ENCODE data around the gene SVEP1. TPM values are rescaled to one million over a fixed set of nuclear protein-coding genes. Genes with fewer than 3 reads are reported as not detected.
"Not testable (repeated sequence)": the region's sequence is repeated elsewhere in the genome, so short reads cannot be mapped to it uniquely, and the experiment has no call there.

SVEP1 gene
- polyA plus RNA-seq, 1 donor = 20.6 TPM

- no peak for DNase-seq
Observed at GRCh38 chr9:110443866-110444220, 135.7 kb downstream of the SVEP1 start.

GRCh38 chr9:110443146-110443865 lies 136.2 kb downstream of the SVEP1 start:
- no peak for DNase-seq

GRCh38 chr9:110440796-110441195 lies 138.7 kb downstream of the SVEP1 start:
- DNase-seq = no peak

DNA sequence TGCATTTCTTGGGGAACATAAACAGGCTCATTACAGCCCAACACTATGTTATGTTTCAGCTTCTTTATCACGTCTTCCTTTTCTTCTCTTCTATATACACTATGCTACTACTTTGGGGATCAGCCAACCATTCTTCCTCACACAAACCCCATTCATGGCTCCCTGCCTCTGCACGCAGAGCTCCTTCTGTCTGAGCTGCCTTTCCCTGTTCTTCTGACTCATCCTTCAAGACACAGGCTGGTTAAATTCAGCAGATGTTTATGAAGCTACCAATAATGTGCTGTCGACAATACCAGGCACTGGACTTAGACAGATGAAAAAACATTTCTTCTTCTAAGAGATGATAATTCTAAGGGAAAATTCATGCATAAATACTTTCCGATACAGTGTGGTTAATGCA lies 139.4 kb downstream of the SVEP1 start:
- DNase-seq = no peak

GRCh38 chr9:110432253-110432652 lies 147.3 kb downstream of the SVEP1 start:
- no peak for DNase-seq

GRCh38 chr9:110429453-110429852 lies 150.1 kb downstream of the SVEP1 start:
- DNase-seq = no peak

- peak; percentile 22 for DNase-seq
Observed at GRCh38 chr9:110427497-110428104, 151.9 kb downstream of the SVEP1 start.

GRCh38 chr9:110426052-110426709 lies 153.4 kb downstream of the SVEP1 start:
- DNase-seq = no peak

DNA sequence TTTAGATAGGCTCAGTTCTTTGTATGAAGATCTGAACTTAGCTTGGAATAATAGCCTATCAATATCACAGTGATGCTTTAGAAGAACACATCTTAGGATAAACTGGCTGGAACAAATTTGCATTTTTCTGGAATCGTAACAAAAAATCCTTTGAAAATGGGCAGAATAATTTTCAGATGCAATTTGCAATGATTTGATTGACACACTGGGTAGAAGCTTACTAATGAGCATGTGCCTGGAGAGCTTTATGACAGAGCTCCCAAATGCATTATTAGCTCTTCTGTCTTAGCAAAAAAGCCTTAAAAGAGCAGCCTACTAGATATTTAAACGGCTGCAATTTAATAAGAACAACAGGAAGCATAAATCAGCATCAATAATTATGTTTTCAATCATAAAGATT lies 165.1 kb downstream of the SVEP1 start:
- no peak for DNase-seq

DNA sequence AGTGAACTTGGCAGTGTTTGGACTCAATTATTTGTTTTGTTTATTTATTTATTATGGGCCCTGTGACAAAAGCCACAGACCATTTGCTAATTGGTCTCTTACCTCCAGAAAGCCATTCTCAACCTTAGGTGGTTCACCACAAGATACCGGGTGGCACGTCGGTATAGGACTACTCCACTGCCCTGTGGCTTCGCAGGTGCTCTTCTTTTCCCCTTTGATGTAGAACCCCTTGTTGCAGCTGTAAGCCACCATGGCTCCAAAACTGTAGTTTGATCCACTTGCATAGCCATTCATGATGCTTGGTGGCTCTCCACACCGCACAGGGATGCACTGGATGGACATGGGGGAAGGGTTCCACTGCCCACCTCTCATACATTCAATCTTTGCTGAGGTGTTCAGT lies 168.6 kb downstream of the SVEP1 start:
- no peak for DNase-seq

DNA sequence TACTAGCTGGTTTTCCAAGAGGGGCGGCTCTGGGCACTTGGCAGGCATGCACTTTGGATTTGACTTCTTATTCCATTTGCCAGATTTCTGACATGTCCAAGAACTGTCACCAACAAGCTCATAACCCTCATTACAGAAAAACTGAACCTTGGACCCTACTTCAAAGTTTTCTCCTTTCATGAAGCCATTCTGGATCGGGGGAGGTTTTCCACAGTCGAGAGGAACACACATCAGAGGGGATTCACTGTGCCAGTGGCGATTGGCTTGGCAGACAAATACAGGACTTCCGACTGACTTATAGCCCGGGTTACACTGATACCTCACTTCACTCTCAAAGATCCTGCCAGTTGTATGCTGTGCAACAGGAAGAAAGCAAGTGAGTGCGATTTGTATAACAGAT lies 170.9 kb downstream of the SVEP1 start:
- no peak for DNase-seq

DNA sequence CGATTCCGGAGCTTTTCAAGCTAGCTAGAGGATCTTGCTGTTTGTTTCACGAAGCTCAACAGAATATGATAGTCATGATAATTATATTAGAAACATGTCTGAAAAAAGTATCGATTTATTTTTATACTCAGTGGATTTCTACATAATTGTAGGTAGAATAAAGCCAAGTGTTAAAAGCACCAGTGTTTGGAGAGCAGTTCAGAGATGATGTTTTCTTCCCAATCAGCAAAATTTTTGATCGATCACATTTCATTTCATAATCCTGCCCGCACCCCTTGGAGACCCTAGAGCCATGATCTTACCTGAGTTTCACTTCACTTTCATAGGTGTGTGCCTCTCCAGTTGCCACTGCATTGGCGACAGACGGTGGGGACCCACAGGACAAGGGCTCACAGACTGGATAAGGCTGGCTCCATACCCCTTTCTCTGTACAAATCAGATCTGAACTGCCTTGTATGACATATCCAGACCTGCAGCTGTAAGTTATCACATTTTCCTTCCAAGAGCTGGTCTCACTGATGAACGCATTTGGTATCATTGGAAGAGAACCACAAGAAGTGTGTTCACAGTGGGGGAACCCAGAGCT lies 173.6 kb downstream of the SVEP1 start:
- no peak for DNase-seq

GRCh38 chr9:110404473-110404872 lies 175.1 kb downstream of the SVEP1 start:
- no peak for DNase-seq

GRCh38 chr9:110399983-110400382 lies 179.6 kb downstream of the SVEP1 start:
- DNase-seq = no peak

- DNase-seq = not testable (repeated sequence)
Observed at GRCh38 chr9:110398992-110399391, 180.5 kb downstream of the SVEP1 start.

DNA sequence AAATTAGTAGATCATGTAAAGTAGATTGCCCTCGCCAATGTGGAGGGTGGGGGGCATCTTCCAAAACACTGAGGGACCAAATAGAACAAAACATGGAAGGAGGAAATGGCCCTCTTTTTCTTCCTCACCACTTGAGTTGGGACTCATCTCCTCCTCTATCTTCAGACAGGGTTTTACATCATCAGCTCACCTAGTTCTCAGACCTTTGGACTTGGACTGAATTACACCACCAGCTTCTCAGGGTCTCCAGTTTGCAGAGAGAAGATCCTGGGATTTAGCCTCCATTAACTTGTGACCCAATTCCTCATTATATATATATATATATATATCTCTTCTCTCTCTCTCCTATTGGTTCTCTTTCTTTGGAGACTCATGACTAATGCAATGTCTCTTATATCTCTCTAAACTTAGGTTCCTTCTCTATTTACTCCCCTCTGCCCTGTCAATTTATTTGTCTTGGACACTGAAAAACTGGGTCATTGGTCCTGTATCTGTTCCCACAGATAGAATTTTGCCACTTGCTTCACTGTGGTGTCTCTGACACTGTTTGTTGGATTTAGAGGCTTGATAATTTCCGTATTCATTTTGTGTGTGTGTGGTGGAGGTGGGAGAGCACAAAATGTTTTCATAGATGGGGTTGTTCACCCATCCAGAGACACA lies 187.6 kb downstream of the SVEP1 start:
- no peak for DNase-seq

GRCh38 chr9:110389148-110389750 lies 190.3 kb downstream of the SVEP1 start:
- DNase-seq = no peak

GRCh38 chr9:110383491-110383890 lies 196.1 kb downstream of the SVEP1 start:
- no peak for DNase-seq

- no peak for DNase-seq
Observed at GRCh38 chr9:110382731-110383130, 196.8 kb downstream of the SVEP1 start.

- no peak for DNase-seq
Observed at GRCh38 chr9:110371411-110372007, 208.0 kb downstream of the SVEP1 start.

DNA sequence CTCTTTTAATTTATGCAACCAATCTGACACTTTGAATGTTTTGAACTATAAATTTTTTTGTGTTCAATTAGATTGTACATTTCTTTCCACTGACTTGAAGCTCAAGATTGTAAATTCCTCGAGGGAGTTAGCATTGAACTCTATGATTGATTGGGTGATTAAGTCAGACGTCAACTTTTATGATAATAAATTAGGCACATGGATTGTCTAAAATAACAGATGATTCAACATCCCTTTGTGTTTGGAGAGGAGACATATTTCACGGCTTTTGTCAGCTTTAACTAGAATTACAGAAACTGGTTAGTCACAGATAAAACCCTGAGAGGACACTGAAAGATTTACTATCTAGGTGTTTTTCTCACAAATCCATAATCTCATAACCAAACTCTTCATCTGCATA lies 209.2 kb downstream of the SVEP1 start:
- DNase-seq = no peak

DNA sequence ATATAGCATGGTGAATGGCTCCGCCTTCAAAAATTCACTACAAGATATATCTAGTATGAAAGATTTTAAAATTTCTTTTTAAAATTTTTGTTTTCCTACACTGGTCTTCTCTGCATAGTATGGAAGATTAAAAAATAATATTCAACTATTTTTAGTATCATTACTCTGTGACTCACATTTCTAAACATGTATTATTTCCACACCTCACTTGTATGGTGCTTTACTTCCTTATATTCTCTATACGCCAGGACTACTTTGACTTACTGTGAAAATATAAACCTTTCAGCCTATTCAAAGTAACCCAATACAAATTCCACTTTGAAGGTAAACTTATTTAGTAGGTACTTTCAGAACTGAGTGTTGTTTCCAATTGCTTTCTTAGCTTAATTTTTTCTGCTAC lies 215.1 kb downstream of the SVEP1 start:
- DNase-seq = no peak

All from hindlimb muscle (tissue), 1 donor.